Iris pigment epithelial cell (primary cell): ENCODE measurements around the gene RPL18A.
"Not testable (repeated sequence)": the region's sequence is repeated elsewhere in the genome, so short reads cannot be mapped to it uniquely, and the experiment has no call there.

Experiments
- DNase-seq: peaks from one replicate; pipeline ENCODE4 v3.0.0-alpha.2; 2011; ENCODE audit warnings: low read depth

The RPL18A gene

DNA sequence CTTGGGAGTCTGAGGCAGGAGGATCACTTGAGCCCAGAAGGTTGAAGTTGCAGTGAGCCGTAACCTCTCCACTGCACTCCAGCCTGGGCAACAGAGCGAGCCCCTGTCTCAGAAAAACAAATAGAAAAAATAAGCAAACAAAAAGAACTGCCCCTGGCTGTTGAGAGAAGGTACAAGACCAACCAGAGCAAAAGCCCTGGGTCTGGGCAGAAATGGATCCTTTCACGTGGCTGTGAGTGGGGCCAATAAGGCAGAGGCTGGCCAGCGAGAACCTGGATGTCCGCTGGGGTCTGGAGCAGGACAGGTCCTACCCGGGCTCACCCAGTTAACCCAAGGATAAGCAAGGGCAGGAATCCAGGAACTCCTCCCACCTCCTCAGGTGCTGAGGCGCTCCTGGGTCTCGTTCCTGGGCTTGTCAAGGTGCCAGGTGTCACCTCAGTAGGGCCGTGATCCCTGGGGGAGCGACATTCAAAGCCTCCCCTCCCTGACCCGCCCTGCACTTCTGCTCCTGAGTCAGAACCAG is 7.3 kb downstream of the RPL18A start:
- no peak for DNase-seq

DNA sequence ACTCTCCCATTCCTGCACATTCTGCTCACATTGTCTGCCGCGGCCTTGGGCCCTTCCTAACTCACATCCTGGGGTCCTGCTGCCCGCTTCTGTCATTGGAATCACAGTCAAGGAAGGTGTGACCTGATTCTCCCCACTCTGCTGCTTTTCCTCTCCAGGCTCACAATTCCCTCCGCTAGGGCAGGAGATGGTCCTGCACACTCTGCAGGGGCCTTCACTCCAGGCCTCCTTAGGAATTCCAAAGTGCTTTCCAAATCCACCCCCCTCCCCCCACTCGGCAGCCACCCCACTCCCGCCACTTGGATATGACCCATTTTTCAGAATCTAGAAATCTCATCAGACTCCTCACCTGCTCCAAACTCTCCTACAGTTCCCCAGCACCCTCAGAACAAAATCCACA is 9.0 kb downstream of the RPL18A start:
- DNase-seq, result no peak

DNA sequence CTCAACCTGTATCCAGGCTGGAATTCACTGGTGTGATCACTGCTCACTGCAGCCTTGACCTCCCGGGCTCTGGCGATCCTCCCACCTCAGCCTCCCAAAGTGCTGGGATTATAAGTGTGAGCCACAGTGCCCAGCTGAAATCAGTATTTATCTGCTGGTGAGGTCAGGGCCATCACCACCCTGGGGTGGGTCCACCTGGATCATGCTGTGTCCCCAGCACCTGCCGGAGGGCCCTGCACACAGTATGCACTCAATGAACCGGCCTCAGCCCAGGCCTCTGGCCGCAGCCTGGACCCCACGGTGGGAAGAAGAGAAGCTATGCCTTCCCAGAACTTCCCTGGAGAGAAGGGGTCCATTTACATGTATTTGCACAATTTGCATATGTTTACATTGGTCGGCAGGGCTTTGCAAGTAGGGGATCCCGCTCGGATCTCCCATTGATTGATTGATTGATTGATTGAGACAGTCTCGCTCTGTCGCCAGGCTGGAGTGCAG is 9.5 kb downstream of the RPL18A start:
- DNase-seq, result no peak

DNA sequence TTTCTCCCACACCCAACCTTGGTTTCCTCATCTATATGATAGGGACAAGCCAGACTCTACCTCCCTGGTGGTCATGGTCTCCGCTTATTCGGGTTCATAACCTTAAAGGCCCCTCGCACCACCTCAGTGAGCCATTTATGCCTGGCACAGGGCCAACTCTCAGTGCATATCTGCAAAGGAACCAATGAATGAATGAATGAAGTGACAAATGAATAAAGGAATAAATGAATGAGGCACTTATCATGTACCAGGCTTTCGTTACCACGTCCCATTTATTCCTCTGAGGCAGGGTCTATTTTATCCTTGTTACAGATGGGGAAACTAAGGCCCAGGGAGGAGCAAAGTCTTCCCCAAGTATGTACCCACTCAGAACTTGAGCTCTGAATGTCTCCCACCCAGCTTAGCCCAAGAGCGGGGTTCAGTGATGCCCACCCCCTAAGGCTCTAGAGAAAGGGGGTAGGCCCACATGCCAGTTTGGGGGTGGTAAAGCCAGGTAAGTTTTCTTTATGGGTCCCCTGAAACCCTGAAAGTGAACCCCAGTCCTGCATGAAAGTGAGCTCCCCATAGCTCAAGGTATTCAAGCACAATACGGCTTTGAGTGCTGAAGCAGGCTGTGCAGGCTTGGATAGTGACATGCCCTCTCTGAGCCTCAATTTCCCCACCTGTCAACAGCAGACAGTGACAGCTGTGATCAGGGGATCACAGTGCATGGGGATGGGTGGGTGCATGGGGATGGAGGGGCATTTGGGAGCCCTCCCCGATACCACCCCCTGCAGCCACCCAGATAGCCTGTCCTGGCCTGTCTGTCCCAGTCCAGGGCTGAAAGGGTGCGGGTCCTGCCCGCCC is 11.5 kb downstream of the RPL18A start:
- no peak for DNase-seq

DNA sequence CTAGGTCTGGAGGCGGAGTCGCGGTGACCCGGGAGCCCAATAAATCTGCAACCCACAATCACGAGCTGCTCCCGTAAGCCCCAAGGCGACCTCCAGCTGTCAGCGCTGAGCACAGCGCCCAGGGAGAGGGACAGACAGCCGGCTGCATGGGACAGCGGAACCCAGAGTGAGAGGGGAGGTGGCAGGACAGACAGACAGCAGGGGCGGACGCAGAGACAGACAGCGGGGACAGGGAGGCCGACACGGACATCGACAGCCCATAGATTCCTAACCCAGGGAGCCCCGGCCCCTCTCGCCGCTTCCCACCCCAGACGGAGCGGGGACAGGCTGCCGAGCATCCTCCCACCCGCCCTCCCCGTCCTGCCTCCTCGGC is 12.2 kb downstream of the RPL18A start, which contains the start of gene SLC5A5:
Gene SLC5A5 (plus strand): TSS at position 68 of the 373 bp plus-strand sequence. CDS start 375 bp downstream, outside the sequence.
- DNase-seq, result no peak

DNA sequence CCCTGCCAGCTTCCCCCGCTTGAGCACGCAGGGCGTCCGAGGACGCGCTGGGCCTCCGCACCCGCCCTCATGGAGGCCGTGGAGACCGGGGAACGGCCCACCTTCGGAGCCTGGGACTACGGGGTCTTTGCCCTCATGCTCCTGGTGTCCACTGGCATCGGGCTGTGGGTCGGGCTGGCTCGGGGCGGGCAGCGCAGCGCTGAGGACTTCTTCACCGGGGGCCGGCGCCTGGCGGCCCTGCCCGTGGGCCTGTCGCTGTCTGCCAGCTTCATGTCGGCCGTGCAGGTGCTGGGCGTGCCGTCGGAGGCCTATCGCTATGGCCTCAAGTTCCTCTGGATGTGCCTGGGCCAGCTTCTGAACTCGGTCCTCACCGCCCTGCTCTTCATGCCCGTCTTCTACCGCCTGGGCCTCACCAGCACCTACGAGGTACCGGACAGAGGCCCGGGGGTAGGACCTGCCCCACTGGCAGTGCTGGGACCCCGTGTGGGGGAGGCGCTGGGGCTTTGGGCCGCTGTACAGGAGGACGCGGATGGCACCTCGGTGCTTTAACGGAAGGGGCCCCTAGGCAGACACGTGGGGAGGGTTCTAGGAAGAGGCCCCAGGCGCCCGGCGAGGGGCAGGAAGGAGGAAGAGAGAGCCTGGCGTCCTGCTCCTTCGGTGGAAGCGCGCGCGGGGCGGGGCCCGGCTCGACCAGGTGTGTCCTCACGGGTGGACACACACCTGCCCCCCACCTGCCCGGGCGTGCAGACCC is 12.7 kb downstream of the RPL18A start:
- DNase-seq, result no peak

DNA sequence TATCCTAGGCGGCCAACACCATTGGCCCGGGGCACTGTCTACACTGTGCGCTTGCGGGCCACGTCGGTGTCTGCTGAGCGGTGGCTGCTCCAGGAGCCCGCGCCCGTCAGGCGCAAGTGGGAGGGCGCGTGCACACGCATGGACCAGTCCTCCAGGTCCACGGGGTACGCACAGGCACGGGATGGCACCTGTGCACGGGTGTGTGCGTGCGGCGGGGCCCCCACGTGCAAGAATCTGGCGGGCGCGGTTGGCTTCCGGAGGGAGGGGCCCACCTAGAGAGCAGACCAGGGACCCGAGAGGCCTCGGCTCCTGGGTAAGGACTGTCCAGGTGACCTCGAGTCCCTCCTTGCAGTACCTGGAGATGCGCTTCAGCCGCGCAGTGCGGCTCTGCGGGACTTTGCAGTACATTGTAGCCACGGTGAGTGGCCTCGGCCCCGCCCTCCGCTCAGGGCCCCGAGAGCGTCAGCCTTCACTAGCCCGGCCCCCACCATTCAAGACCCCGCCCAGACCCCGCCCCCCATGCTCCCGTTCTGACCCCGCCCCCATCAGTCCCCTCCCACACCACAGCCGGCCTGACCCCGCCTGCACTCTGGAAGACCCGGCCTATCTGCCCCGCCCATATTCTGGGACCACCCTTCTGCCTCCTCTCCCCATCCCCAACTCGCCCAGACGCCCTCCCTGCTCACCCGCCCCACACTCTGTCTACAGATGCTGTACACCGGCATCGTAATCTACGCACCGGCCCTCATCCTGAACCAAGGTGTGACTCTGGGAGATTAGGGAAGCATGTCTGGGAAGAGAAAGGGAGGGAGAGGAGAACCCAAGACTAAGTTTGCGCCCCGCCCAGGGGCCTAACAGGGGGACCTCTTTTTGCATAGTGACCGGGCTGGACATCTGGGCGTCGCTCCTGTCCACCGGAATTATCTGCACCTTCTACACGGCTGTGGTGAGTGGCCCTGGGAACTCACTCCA is 14.4 kb downstream of the RPL18A start:
- DNase-seq, result peak; percentile 36

DNA sequence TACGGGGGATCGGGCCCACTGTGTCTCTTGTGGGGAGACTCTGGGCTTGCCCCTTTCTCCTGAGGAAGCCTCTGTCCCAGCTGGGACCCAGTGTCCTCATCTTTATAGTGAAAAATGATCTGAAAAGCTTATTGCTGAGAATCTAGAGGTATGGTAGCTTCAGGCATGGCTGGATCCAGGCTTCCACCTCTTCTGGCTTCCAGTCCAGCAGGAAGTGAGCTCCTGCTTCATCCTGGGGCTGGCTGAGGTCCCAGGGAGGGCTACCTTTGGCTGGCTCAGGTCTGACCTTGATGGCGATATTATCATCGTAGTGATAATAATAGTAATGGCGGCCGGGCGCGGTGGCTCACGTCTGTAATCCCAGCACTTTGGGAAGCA is 15.0 kb downstream of the RPL18A start:
- no peak for DNase-seq

DNA sequence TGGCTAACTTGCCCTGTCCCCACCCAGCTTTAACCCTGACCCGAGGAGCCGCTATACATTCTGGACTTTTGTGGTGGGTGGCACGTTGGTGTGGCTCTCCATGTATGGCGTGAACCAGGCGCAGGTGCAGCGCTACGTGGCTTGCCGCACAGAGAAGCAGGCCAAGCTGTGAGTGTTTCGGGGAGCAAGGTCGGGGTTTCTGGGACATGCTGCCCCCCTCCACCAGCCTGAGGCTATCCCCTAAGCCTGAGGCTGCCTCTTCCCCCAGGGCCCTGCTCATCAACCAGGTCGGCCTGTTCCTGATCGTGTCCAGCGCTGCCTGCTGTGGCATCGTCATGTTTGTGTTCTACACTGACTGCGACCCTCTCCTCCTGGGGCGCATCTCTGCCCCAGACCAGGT is 18.0 kb downstream of the RPL18A start:
- DNase-seq, result no peak

DNA sequence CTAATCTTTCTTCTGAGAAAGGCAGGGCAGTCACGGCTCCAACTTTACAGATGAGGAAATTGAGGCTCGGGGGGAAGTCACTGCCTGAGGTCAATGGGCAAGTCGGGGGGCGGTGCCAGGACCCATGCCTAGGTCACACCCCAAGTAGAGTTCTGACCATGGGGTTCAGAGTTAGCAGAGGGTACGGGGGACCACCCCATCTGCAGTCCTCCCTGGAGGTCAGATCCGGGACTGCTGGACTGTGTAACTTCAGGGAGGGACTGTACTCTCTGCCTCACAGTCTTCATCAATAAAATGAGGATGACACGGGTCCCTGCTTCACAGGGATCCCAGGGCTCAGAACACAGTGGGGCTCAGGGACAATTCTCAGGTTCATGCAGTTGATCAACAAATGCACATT is 19.8 kb downstream of the RPL18A start:
- no peak for DNase-seq

DNA sequence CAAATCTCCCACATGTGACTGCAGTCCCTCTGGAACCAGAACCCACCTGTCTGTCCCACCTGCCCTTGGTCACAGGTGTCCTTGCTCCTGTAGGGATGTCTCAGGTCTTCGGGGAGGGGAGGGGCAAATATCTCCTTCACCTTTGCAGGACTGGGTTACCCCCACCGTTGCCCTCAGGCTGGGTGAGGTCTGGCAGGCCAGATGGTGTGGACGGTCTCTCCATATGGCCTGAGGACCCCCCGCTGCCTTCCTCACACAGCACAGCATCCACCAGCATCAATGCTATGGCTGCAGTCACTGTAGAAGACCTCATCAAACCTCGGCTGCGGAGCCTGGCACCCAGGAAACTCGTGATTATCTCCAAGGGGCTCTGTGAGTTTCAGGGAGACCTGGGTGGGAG is 22.0 kb downstream of the RPL18A start:
- DNase-seq, result no peak

DNA sequence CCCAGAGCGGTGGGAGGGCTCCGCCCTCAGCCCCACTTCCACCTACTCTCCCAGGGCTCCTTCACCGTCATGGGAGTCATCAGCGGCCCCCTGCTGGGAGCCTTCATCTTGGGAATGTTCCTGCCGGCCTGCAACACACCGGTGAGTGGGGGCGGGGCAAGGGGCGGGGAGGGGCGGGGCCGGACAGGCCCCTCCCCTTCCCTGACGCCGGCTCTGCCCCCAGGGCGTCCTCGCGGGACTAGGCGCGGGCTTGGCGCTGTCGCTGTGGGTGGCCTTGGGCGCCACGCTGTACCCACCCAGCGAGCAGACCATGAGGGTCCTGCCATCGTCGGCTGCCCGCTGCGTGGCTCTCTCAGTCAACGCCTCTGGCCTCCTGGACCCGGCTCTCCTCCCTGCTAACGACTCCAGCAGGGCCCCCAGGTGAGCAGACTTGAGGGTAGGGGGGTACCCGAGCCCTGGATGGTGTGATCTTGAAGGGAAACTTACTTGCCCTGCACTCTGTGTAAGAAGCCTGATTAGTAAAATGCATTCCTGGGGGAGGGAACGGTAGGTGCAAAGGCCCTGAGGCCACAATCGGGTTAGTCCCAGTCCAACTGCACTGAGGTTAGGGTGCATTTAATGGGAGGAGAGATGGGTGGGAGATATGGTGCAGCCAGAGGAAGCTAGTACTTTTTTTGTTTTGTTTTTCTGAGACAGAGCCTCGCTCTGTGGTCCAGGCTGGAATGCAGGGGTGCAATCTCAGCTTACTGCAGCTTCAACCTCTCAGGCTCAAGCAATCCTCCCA is 24.1 kb downstream of the RPL18A start:
- DNase-seq, result no peak

DNA sequence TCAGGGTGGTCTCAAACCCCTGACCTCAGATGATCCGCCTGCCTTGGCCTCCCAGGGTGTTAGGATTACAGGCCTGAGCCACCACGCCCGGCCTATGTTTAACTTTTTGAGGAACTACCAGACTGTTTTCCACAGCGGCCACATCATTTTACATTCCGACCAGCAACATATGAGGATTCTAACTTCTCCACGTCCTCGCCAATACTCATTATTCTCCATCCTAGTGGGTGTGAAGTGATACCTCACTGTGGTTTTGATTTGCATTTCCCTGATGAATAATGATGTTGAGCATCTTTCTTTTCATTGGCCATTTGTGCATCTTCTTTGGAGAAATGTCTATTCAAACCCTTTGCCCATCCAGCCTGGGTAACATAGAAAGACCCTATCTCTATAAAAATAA is 26.8 kb downstream of the RPL18A start:
- DNase-seq, result no peak

DNA sequence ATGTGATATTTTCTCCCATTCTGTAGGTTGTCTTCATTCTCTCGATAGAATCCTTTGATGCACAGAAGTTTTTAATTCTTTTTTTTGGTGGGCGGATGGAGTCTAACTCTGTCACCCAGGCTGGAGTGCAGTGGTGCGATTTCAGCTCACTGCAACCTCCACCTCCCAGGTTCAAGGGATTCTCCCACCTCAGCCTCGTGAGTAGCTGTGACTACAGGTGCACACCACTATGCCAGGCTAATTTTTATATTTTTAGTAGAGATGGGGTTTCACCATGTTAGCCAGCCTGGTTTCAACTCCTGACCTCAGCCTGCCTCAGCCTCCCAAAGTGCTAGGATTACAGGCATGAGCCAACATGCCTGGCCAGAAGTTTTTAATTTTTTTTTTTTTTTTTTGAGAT is 27.5 kb downstream of the RPL18A start:
- not testable (repeated sequence) for DNase-seq

DNA sequence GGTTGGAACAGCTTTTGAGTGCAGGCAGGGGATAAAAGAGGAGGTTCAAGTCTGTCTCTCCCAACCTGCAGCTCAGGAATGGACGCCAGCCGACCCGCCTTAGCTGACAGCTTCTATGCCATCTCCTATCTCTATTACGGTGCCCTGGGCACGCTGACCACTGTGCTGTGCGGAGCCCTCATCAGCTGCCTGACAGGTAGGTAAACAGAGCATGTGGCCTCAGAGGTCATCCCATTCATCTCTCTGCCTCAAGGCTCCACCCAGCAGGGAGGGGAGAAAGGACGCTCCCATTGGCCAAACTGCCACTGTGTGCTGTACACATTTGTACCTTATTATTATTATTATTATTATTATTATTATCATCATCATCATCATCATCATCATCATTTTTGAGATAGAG is 28.6 kb downstream of the RPL18A start:
- no peak for DNase-seq

DNA sequence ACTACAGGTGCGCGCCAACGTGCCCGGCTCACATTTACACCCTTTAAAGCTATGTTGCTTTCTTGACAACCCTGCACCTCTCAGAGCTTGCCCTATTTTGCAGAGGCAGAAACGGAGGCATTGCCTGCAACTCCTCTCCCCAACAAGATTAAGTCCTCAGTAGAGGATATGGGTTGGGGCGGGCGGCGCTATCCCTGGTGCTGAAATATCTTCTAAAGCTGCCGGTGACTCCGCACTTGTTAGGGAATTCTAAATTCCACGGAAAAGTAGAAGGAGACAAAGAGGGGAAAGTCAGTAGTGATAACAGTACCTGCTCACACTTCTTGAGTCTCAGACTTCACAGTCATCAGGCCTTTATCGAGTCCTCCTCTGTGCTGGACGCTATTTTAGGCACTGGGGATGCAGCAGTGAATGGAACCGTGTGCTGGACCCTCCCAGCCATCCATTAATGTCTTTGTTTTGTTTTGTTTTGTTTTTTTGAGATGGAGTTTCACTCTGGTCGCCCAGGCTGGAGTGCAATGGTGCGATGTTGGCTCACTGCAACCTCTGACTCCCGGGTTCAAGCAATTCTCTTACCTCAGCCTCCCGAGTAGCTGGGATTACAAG is 30.0 kb downstream of the RPL18A start:
- DNase-seq, result peak; percentile 52

DNA sequence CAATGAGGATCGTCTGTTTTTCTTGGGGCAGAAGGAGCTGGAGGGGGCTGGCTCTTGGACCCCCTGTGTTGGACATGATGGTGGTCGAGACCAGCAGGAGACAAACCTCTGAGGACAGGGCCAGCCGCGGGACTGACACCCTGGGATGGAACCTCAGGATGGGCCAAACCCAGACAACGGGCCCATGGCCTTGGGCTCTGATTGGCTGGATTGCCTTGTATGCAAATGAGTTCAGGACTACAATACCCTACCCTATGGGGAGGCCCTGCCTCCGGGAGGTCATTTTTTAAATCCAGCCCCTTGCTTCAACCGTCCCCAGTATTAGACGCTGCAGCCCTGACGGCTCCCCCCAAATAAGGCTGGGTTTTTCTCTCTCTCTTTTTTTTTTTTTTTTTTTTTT is 34.1 kb downstream of the RPL18A start:
- no peak for DNase-seq

DNA sequence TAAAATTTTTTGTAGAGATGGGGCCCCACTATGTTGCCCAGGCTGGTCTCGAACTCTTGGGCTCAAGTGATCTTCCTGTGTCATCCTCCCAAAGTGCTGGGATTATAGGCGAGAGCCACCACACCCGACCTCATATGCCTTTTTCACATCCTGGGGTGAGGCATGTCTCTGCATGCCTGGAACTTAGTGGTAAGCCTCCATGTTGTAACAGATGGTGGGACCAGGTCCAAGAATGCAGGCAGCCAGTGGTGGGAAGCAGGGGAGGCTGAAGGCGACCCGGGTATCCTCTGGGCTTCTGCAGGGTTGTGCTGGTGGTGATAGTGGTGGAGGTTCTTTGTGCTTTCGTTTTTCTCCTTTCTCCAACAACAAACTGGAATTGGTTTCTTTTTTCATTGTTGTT is 43.0 kb downstream of the RPL18A start:
- peak; percentile 92 for DNase-seq

DNA sequence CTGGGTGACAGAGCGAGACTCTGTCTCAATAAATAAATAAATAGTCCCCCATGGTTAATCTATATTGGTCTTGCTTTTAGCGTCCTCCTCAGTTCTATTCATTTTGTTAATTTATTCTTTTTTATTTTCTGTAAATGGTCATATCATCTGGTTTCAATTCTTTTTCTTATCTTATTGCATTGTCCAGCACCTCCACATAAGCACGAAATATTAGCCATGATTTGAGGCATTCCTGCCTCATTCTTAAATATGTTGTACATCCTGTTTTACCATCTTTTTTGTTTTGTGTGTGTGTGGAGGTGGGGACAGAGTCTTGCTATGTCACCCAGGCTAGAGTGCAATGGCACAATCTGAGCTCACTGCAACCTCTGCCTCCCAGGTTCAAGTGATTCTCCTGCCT is 48.5 kb downstream of the RPL18A start:
- no peak for DNase-seq

DNA sequence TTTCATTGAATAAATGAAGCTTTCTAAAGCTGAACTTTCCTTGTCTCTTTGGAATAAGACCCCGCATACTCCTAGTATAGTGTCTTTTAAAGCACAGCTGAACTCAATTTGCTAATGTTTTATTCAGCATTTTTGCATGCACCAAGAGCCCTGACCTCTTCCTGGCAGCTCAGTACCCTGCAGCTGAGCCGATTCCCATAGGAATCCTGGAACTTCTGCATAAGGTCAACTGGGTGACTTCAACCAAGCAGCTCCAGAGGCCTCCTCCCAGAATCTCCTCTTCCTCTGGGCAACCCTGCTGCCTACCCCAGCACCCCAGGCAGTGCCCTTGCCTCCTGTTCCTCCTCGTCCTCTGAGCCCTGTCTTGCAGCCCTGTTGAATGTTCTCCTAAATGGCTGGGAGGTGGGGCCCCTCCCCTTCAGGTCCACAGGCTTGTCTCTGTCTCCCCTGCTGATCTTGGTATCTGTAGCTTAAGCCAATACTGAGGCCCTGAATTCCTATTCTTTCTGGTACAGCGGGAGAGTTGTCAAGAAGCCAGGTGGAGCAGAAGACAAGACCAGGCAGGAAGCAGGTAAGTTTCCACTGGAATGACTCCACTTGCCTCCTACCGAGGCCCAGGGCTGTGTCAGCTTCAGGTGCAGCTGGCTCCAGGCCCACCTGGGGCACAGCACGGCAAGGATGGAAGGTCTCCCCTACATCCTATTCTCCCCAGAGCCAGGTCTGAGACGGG is 49.5 kb downstream of the RPL18A start:
- no peak for DNase-seq
